Epithelial cell of proximal tubule (primary cell): ENCODE measurements around the gene LCN1. TPM values are rescaled to one million over a fixed set of nuclear protein-coding genes. Genes with fewer than 3 reads are reported as not detected.

ENCODE experiments used
- DNase-seq: peaks from one replicate; pipeline ENCODE4 v3.0.0-alpha.2; 2011; ENCODE audit warnings: low read depth
- H3K4me3 ChIP-seq: 2 replicates; pipeline ENCODE4 v1.5.1; 2011; ENCODE audit warnings: low read depth, mild to moderate bottlenecking, low read length
- CTCF ChIP-seq: conservative IDR thresholded peaks from 2 replicates; pipeline ENCODE4 v1.5.1; 2012; ENCODE audit warnings: low read depth, mild to moderate bottlenecking, low read length
- total RNA-seq: library from RNA; depleted of rRNA; stranded (reverse); fragments of >200 nt; gene quantifications from 2 replicates; pipeline ENCODE4 v1.2.3, GENCODE V29; 2015

LCN1 gene
- total RNA-seq, 1 donor from 2014 or later, result not detected

- no peak overlapping the region for H3K4me3 ChIP-seq
- no peak for DNase-seq
- no peak for TF ChIP-seq CTCF
These were observed 41.0 kb downstream of the LCN1 start for GRCh38 chr9:135562235-135562745.

GRCh38 chr9:135563039-135563476, 41.8 kb downstream of the LCN1 start:
- H3K4me3 ChIP-seq, result no peak overlapping the region
- no peak for DNase-seq
- TF ChIP-seq CTCF, result no peak

GRCh38 chr9:135563858-135564257, 42.6 kb downstream of the LCN1 start:
- TF ChIP-seq CTCF, result no peak
- no peak overlapping the region for H3K4me3 ChIP-seq
- no peak for DNase-seq

GRCh38 chr9:135565141-135565628, 43.9 kb downstream of the LCN1 start:
- no peak overlapping the region for H3K4me3 ChIP-seq
- no peak for TF ChIP-seq CTCF
- no peak for DNase-seq

- H3K4me3 ChIP-seq, result no peak overlapping the region
- TF ChIP-seq CTCF, result no peak
- no peak for DNase-seq
These were observed 44.4 kb downstream of the LCN1 start for GRCh38 chr9:135565636-135566035.

GRCh38 chr9:135566552-135566951, 45.3 kb downstream of the LCN1 start:
- no peak overlapping the region for H3K4me3 ChIP-seq
- DNase-seq, result no peak
- no peak for TF ChIP-seq CTCF

GRCh38 chr9:135567311-135567710, 46.1 kb downstream of the LCN1 start:
- DNase-seq, result no peak
- TF ChIP-seq CTCF, result no peak
- H3K4me3 ChIP-seq, result no peak overlapping the region
